Measurements from ENCODE around the gene CDCA3.

GRCh38 chr12:6861391-6861790 lies 10.3 kb upstream of the CDCA3 start:
- no peak for TF ChIP-seq CTCF (IDR thresholded peaks at IDR 0.05 in 4 of 5, conservative IDR thresholded peaks at IDR 0.05 in 1 of 5)
- no peak for TF ChIP-seq POLR2A (IDR thresholded peaks at IDR 0.05)
